Left lung (tissue), 10 donors: Measurements from ENCODE around the gene NPAT. TPM values are rescaled to one million over a fixed set of nuclear protein-coding genes. Genes with fewer than 3 reads are reported as not detected.
"Not testable (repeated sequence)": the region's sequence is repeated elsewhere in the genome, so short reads cannot be mapped to it uniquely, and the experiment has no call there.

Experiments
- ATAC-seq: fragments of 200-7000 bp; cut with Tn5 transposase; one replicate; pipeline ENCODE4 v1.9.1; 2020; ENCODE audit warnings: moderate library complexity
- DNase-seq, 4 donors: peaks; one replicate each; pipeline ENCODE4 v3.0.0-alpha.2; 2013 to 2020
- H3K27ac ChIP-seq, 2 donors: fragments of 200-600 bp; sonication (generic) in 1 of 2; one replicate each; pipeline versions ENCODE4 v1.5.0 to v1.8.0; 2020 to 2021
- H3K27me3 ChIP-seq, 2 donors: fragments of 200-600 bp; sonication (generic) in 1 of 2; one replicate each; pipeline versions ENCODE4 v1.5.0 to v1.8.0; 2020 to 2021
- H3K36me3 ChIP-seq, 2 donors: fragments of 200-600 bp; sonication (generic) in 1 of 2; one replicate each; pipeline versions ENCODE4 v1.5.0 to v1.8.0; 2020 to 2021
- H3K4me1 ChIP-seq, 2 donors: fragments of 200-600 bp; one replicate each; pipeline ENCODE4 v1.8.0; 2021
- H3K4me3 ChIP-seq, 2 donors: fragments of 200-600 bp; sonication (generic) in 1 of 2; one replicate each; pipeline versions ENCODE4 v1.5.0 to v1.8.0; 2020 to 2021; ENCODE audit warnings: mild to moderate bottlenecking in 1 of 2
- H3K9me3 ChIP-seq, 2 donors: fragments of 200-600 bp; sonication (generic) in 1 of 2; one replicate each; pipeline versions ENCODE4 v1.5.0 to v1.8.0; 2020 to 2021
- intact Hi-C, 2 donors: fragments of 100-400 bp; cut with DNase I; formaldehyde crosslinking; loops; one replicate each; pipeline versions ENCODE4 v1.11.2 to v1.14.2; 2022
- polyA plus RNA-seq, 6 donors: library from polyadenylated mRNA; unstranded; fragments of 120-200 nt; gene quantifications; one replicate each; pipeline ENCODE4 v1.2.1, GENCODE V29; 2013; ENCODE audit not compliant: insufficient read length in 6 of 6
- total RNA-seq, 2 donors: library from RNA; stranded (reverse); fragmentation: NEBNext Ultra II Directional; extraction: Animal tissue kit (Norgen Biotek cat#: 25700); gene quantifications; one replicate each; pipeline ENCODE4 v1.2.1, GENCODE V29; 2021
- TF ChIP-seq, protein P1 (sequence below), 2 donors: fragments of 200-600 bp; sonication (generic) in 1 of 2; IDR thresholded peaks; one replicate each; pipeline versions ENCODE4 v1.5.0 to v1.8.0; 2021; ENCODE audit warnings: antibody characterized with exemption in 2 of 2
- donor health status: DM: no; HTN: yes; CAD: no.
- donor health status: DM: no; HTN: no; CAD: no.

The NPAT gene
- total and polyA plus RNA-seq, 8 donors = 13.6 to 22.5 (median 19.2) TPM

DNA sequence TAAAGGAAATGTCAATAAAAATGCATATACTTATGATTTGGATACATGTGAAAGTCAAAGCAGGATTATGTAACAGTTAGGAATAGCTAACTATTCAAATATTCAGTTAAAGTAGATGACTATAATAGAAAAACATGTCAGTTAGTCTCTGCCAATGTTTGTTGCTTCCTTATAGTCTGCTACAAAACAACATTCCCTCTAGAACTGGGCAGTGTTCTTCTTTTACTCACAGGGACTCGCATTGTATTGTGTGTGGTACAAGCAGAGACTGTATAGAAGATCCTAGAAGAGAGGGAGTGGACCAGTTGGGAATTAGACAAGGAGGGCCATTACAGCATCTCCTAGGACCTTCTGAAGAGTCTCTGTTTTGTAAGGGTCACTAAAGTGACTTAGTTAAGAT, 90.4 kb downstream of the NPAT start:
- Histone ChIP-seq H3K9me3 (no peaks in the 10 kb centered on the region), H3K27me3 (no peaks in the 10 kb centered on the region), H3K4me3 (no peak overlapping the region), H3K4me1 (peaks cover 0 to 8% of the 10 kb centered on the region in 2 donors), H3K36me3 (peaks cover 0 to 42% of the 10 kb centered on the region in 2 donors), H3K27ac (no peak overlapping the region)
- TF ChIP-seq, protein P1, sequence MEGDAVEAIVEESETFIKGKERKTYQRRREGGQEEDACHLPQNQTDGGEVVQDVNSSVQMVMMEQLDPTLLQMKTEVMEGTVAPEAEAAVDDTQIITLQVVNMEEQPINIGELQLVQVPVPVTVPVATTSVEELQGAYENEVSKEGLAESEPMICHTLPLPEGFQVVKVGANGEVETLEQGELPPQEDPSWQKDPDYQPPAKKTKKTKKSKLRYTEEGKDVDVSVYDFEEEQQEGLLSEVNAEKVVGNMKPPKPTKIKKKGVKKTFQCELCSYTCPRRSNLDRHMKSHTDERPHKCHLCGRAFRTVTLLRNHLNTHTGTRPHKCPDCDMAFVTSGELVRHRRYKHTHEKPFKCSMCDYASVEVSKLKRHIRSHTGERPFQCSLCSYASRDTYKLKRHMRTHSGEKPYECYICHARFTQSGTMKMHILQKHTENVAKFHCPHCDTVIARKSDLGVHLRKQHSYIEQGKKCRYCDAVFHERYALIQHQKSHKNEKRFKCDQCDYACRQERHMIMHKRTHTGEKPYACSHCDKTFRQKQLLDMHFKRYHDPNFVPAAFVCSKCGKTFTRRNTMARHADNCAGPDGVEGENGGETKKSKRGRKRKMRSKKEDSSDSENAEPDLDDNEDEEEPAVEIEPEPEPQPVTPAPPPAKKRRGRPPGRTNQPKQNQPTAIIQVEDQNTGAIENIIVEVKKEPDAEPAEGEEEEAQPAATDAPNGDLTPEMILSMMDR (IDR thresholded peaks at IDR 0.05) = no peak
- peak; percentile 32 for ATAC-seq
- no peak for DNase-seq
- intact Hi-C loops = no loop called here

DNA sequence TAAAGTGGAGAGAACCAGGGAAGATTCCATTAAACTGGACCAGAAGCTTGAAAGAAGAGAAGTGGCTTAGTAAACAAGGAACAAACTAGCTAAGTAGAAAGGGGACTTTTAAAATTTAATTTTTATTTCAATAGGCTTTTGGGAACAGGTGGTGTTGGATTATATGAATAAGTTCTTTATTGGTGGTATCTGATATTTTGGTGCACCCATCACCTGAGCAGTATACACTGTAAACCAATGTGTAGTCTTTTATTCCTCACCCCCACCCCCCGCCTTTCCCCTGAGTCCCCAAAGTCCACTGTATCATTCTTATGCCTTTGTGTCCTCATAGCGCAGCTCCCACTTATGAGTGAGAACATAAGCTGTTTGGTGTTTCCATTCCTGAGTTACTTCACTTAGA, 93.7 kb downstream of the NPAT start:
- intact Hi-C loops = no loop called here
- no peak for ATAC-seq
- TF ChIP-seq, protein P1 (IDR thresholded peaks at IDR 0.05) = no peak

DNA sequence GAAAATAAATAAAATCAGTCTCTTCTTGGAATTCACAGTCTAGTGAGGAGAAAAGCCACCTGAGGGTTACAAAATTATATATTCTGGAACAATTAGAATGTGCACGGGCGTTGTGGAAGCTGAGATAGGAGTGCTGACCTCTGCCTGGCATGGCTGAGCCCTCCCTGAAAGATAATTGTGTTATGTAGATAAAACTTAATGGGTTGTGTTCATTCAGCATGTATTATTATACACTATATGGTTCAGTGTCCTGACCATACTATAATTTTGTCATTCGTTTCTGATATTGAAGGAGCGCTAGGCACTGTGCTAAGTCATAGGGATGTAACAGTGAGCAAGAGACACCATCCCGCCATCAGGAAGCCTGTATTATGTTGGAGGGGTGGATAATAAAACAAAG, 97.3 kb downstream of the NPAT start:
- H3K27ac ChIP-seq = no peak overlapping the region
- H3K27me3 ChIP-seq = no peaks in the 10 kb centered on the region
- H3K4me1 ChIP-seq = peaks cover 14 to 40% of the 10 kb centered on the region in 2 donors
- DNase-seq (no peak), ATAC-seq (no peak)
- H3K4me3 ChIP-seq = no peak overlapping the region
- TF ChIP-seq, protein P1 (IDR thresholded peaks at IDR 0.05) = no peak
- peaks cover 0 to 5% of the 10 kb centered on the region in 2 donors for H3K36me3 ChIP-seq
- H3K9me3 ChIP-seq = no peaks in the 10 kb centered on the region
- intact Hi-C loops = no loop called here

More for the DNA sequence above, 93.7 kb downstream of the NPAT start:
- Histone ChIP-seq H3K27me3 (no peaks in the 10 kb centered on the region), H3K36me3 (peaks cover 0 to 19% of the 10 kb centered on the region in 2 donors), H3K27ac (no peak overlapping the region), H3K4me1 (peaks cover 6 to 23% of the 10 kb centered on the region in 2 donors), H3K4me3 (no peak overlapping the region), H3K9me3 (no peaks in the 10 kb centered on the region)
- DNase-seq = no peak

DNA sequence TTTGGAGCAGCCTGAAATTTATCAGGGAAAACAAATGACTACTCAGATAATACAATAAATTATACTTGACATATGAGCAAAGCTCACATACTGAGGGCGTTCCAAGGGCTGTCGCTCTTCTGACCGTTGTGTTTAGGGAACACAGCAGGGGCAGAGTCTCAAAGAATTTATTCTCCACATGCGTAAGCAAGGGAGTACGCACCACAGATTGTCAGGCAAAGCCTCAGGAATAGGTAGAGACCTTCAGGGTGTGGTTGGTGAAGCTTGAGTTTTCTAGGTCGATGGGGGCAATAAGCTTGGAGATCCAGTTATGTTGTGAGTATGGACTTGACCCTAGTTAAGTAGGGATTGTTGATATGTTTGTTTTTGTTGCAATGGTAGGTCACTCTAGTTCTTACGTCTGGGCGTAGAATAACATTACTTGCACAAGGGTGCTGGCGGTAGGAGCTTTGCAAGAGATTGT, 100.2 kb downstream of the NPAT start:
- Histone ChIP-seq H3K27me3 (no peaks in the 10 kb centered on the region), H3K4me3 (peak overlapping the region; percentile 60 to 92), H3K4me1 (peaks cover 14 to 40% of the 10 kb centered on the region in 2 donors), H3K36me3 (no peaks in the 10 kb centered on the region), H3K9me3 (no peaks in the 10 kb centered on the region), H3K27ac (peak overlapping the region; percentile 88 to 93)
- DNase-seq (peak in 1 of 4 donors; percentile 17), ATAC-seq (peak; percentile 48)
- TF ChIP-seq, protein P1 (IDR thresholded peaks at IDR 0.05) = no peak
- intact Hi-C loops = no loop called here

- intact Hi-C loops = no loop called here
- Histone ChIP-seq H3K4me1 (peaks cover 14 to 40% of the 10 kb centered on the region in 2 donors), H3K27me3 (no peaks in the 10 kb centered on the region), H3K36me3 (no peaks in the 10 kb centered on the region), H3K9me3 (no peaks in the 10 kb centered on the region), H3K4me3 (peak within 1 kb of the TSS; percentile 60 to 92), H3K27ac (peak within 1 kb of the TSS; percentile 88 to 93)
- ATAC-seq (peak; percentile 95), DNase-seq (peak; percentile 87 to 100 (median 96))
- TF ChIP-seq, protein P1 (IDR thresholded peaks at IDR 0.05) = peak in 1 of 2 donors; percentile 65
Measured at GRCh38 chr11:108121274-108122155, 100.9 kb downstream of the NPAT start, which contains the start of gene ACAT1. Gene ACAT1, plus strand, starts transcription at chr11:108121567. Its CDS starts 40 bp downstream, at chr11:108121607.

DNA sequence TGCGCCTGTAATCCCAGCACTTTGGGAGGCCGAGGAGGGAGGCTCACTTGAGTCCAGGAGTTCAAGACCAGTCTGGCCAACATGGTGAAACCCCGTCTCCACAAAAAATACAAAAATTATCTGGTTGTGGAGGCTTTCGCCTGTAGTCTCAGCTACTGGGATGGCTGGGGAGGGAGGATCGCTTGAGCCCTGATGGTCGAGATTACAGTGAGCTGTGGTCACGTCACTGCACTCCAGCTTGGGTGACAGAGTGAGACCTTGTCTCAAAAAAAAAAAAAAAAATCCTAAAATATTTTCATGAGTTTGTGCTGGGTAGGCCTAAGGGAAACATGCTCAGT, 101.5 kb downstream of the NPAT start:
- H3K27me3 ChIP-seq, intact Hi-C loops, DNase-seq, ATAC-seq, H3K9me3 ChIP-seq, H3K36me3 ChIP-seq: not testable (repeated sequence)
- Histone ChIP-seq H3K4me1 (peaks cover 14 to 40% of the 10 kb centered on the region in 2 donors), H3K4me3 (peak overlapping the region; percentile 60 to 92), H3K27ac (peak overlapping the region; percentile 88 to 93)
